NCI-H128 (cell line): ENCODE measurements around the gene BBX.
A peak's percentile ranks its signal among the peaks of the same experiment; 100 is the strongest.

Experiments used
- DNase-seq: peaks from one replicate; lab custom pipeline; 2025; ENCODE audit not compliant: unreplicated experiment; lab: John Stamatoyannopoulos, UW

The BBX gene

DNA sequence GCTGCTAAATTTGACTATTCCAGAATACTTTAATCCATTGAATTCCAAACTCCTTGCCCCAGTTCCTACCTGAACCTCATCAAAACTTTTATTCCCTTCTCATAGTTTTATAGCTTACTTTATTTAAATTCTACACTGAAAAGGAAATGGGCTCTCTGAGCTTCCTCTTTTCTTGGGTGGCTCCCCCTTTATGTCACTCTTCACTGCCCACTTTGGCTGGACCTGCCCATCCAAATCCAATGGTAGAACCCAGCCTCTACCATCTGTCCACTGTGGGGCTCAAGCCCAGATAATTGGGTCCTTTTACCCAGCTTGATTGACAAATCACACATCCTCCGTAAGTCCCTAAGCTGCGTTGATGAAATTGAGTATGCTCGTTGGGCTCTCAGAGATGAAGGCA, 216.5 kb downstream of the BBX start:
- DNase-seq, result no peak

DNA sequence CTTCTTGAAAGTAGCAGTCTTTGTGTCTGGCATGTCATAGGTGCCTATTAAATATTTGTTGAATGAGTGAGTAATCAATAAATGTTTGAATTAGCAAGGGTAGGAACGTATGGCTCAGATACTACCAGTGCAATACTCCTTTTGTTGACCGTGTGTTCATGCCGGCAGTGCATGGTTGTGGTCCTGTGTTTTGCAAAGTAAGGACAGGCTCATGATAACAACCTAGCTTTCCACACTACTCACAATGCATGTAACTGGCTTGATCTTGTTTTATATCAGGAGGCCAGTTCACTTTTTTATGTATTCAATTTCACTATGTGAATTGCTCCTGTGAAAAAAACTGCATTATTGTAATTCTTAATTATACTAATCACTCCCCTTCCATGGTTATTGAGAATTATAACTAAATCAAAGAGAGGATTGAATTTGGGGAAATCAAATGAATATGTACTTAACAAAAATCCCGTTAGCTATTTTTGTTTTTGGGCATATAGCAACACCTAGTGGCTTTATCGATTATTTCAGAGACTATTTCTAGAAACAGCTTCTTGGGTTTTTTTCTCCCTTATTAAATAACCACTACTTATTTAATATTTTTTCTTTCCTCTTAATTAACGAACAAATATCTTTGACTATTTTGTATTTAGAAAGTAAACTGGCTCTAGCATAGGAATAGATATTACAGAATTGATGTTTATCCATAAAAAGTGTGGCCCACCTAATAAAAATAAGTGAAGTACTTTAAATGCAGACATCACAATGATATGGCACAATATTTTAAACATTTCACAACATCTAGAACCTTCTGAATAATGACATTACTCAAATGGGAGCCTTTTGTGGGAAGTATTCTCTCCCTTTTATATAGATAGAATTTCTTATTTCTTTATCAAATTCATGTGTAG, 218.5 kb downstream of the BBX start:
- no peak for DNase-seq

DNA sequence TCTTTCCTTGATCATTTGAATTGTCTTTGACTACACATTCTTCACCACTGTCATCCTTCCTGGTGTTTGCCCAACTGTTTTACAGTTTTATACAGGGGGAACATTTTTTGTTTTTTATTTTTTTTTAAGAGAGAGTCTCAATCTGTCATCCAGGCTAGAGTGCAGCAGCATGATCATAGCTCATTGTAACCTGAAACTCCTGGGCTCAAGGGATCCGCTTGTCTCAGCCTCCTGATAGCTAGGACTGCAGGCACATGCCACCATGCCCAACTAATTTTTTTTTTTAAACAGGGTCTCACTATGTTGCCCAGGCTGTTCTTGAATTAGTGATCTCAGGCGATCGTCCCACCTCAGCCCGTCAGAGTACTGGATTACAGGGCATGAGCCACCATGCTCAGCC, 222.6 kb downstream of the BBX start:
- DNase-seq, result no peak

DNA sequence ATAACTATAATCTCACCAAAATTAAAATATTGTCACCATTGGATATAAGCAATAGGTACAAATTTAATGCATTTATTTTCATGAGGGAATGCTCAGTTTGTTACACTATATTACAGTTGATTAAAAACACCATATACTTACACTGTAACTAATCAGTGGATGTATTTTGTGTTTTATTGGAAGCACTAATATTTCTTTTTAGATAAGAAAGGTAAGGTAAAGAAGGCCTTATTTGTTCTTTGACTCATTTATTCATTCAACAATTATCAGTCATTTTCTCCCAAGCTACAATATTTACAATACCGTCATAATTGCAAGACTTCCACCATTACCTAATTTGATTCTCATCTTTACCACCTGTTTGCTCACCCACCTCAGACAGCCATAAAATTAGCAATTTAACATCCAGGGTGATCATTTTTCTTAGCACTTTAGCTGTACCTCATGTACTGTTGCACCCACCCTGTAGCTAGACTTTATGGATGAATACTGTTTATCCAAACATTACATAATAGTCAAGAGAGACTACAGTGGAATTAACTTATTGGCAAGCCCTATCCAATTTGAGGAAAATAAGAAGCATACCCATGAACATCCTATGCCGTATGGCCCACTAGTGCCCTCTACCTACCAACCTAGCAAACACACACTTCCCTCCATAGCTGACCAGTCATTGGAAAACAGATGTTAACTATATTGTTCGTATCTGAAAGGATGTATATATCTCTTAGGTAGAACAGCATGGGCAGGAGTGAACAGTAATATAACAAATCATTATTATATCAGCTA, 229.6 kb downstream of the BBX start:
- no peak for DNase-seq

DNA sequence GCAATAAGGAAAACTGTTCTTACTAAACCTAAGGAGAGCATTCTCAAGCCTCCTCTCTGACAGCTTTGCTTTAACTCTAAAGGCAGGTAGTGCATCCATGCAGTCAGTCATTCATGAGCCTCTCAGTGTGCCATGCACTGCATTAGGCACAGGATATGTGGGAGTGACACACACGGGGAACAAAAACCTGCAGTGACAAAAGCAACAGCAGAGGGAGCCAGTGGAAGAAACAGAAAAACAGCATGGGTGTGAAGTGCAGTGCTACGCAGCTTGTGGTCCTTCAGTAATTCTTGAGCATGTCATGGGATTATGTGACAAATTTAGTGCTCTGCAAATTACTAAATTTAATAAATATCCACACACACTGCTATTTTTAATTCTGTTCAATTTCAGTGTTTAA, 230.7 kb downstream of the BBX start:
- DNase-seq, result peak; percentile 23

DNA sequence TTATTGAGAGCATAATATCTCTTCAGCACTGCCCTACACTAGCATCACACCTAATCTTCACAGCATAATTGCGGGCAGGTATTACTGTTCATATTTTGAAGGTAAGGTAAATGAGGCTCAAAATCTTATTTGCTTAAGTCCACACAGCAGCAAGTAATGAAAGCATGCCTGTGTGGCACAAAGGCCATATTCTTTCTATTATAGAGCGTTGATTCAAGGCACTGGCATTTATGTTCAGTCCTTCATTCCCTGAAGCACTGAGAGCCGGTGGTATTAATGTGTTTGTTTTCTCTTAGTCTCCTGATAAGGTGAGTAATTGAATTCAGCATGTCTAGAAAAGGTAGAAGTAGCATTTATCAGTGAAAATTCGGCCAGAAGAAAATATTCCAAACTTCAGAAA, 231.2 kb downstream of the BBX start:
- no peak for DNase-seq

DNA sequence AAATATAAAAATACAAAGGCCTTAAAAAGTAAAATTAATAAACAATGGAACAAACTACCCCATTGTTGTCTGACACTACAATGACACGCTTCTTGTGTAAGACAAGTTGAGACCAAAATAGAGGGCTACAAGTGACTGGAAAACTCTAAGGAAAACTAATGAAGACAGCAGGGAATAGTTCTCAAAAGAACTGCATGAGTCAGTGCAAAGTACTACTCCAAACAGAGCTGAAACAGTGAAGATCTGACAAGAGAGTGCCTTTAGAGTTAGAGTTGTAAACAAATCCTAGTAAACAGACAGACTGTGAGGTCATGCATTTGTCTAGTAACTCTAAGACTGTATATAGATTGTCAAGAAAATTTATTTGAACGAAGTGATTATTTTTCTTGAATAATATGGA, 233.9 kb downstream of the BBX start:
- DNase-seq, result no peak

DNA sequence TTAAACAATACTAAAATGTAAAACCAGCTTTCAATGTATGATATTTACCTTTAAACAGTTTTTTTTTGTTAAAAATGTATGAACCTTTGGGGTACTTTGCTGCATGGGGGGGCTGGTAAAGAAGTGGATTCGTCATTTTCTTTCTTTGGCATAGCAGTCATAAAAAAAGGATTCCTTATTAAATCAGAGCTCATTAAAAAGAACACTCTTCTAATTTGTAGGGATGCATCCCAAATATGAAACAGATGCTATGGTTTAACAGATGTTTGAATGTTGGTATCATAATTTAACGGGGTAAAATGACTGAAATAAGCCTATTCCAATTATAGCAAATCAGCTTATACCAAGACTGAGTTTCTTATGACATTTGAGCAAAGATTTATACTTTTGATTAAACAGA, 234.4 kb downstream of the BBX start:
- DNase-seq, result no peak

DNA sequence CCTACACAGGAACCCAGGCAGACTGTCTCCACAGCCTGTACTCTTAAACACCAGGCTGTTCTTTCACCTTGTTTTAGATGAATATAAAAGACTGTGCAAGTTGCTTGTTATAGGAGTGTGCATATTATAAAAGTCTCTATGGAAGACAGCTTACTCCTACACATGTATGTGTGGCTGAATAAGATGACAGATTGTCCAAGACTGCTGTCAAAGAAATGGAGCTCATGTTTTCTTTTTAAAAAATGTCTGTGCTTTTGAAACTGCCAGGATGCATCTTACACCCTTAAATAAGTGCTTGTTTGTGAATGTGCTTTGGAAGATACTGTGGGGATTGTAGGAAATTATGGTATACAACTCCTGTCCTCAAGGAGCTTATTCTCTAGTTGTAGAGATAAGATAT, 237.4 kb downstream of the BBX start:
- DNase-seq, result no peak

DNA sequence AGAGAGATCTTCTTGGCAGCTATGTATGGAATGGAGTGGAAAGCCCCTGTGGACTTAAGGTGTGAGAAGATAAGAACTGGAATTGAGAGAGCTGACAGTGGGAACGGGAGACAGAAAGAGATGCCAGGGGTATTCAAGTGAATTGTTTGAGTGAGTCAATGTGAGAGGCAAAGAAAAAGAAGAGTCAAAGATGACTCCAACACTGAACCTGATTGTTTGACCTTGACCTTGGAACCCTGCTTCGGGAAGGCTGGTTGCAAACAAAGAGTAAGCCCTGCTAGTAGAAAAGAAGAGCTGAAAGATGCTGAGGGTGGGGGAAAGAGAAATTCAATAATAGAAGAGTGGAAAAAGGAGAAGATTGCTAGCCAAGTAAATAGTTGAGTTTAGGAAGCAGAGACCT, 238.6 kb downstream of the BBX start:
- DNase-seq, result no peak

DNA sequence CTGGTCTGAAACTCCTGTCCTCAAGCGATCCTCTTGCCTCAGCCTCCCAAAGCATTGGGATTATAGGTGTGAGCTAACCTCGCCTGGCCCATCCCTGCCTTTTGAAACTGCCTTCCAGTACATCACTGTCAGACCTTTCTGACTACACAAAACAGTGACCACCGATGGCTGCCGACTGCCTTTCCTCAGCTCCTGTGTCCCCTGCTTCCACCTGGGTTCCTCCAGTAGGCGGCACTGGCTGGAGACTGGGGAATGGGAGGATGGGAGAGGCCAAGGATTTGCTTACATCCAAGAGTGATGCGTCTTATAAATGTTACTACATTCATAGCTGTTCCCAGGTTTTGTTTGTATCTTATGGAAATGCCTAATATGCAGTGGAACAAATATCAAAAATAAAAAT, 242.8 kb downstream of the BBX start:
- DNase-seq, result no peak

DNA sequence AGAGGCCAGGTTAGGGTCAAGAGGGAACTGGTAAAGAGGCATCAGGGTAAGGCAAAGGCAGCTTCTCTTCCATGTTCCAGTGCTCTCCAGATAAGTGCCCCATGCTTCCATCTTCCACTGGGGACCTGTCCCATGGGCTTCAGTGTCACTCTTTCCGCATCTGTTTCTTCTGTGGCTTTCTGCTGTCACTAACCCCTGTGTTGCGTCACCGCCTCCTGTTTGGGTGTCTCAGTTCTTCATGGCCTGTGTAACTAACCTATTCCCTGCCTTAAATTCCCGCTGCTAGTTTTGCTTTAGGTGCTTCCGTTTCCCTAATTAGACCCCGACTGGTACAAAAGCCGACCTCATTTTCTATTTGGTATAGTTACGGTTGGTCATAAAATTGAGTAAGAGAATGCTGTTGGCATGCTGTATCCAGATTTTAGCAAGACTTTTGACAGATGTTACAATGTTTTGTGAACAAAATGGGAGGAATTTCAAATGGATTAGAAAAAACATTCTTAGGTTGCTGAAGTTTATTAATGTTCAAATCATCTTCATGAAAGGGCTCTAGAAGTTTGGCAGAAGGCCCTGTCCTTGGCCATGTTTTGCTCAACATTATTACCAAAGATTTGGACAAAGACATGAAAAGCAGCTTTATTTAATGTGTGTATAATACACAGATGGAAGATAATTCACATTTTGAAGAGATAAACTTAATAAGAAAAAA, 245.3 kb downstream of the BBX start:
- DNase-seq, result no peak

DNA sequence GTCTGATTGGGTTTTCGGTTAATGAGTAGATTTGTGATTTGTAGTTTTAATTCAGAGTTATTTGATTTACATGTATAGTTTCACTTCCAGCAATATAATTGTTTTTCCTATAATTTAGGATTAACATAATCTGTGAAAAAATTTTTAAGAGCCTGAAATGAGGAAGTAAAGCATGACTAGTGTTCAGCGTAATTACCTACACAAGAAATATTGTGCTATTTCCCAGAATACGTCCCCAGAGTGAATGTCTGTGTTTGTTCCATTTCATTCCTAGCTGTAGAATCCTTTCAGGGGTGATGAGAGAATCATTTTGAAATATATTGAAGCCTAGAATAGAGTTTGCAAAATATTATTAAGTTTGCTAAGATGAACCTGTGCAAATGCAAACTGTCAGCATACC, 247.1 kb downstream of the BBX start:
- DNase-seq, result no peak

DNA sequence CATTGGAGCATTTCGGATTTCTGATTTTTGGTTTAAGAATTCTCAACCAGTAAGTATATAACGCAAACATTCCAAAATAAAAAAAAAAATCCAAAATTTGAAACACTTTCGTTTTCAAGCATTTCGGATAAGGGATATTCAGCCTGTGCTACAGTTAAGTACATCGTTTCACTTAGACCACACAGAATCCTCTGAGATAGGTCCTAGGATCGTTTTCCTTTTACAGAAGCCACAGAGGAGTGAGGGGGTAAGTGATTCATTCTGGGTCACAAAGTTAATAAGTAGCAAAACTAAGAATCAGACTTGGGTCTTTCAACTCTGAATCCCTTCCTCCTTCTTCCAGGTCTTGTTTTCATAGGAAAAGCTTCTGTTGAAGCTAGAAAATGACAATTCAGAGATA, 249.3 kb downstream of the BBX start:
- DNase-seq, result no peak

DNA sequence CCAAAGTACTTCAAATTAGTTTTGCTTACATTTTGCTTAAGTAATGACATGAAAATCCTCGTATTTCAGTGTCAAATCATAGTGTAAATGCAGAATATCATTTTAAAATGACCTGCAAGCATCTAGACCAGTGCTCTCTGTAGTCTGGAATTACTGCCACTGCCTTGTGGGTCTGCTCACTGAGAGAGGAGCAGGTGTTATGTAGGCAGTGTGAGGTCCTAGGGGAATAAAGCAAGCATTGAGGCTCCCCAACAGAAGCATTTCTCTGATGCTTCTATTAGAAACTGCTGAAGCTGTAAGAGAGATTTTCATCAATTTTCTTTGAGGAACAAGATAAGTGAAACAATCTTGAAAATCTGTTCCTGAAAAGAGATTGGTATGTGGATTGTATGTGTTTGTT, 253.2 kb downstream of the BBX start:
- DNase-seq, result no peak

DNA sequence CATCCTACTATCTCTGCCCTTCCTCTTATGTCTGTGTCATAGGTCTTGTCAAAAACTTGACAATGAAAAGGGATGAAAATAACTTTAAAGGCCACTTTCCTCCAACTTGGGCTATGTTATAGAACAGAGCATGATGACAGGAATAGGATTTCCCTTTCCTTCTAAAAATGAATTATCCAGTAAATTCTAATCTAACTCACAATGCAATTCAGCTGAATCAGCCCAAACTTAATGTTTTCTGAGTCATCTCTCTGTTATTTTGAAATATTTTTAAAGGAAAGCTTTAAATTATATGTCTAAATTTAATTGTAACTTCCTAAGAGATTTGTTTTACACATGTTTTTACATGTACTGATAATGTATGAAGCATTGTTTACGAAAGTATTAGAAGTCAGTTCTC, 258.5 kb downstream of the BBX start:
- no peak for DNase-seq

DNA sequence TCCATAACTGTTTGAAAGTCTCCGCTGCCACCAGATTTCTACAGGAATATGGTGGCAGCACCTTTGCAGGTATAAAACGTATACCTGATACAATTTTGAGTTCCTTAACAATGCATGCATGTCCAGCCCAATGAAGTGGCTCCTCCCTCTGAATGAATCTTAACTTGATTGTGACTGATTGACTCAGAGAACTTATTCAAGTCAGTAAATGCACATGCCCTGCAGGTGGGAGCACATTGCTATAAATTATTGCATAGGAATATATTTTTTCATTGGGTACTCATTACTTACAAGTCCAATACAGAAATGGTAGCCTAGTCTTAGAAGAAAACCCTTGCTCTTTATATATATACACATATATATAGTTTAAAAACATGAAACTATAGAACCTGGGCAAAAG, 259.3 kb downstream of the BBX start:
- DNase-seq, result no peak

DNA sequence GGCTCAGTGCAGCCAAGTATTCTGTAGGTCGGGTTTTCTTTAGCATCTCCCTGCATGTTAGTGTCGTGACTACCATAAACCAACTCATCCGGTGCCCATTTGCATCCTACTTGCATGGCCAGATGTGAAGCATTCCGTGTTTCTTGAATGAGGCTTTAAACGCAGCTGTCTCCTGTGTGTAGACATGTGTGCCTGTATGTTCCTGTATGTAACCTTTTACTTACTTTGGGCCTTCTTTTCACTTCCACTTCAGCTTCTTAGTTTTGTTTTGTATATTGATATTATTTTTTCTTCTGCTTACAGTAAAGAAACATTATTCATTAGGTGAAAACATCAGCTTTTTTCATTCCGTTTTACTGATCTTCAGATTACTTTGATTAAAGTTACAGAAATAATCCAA, 267.9 kb downstream of the BBX start:
- DNase-seq, result no peak

DNA sequence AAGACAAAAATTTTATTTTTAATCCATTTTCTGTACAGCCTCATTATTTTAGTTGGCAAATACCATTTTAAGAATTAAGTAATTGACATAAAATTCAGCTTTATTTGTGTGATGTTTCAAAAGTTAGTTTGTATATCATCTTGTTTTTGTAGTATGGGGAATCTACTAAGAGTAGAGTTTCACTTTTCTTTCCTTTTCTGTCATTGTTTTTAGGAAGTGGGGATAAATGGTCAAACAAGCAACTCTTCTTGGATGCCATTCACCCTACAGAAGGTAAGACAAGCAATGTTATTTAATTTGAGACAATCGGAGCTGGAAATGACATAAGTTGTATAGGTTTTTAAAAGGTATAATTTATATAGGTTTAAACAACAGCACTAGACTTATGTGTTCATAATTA, 268.3 kb downstream of the BBX start:
- DNase-seq, result no peak

DNA sequence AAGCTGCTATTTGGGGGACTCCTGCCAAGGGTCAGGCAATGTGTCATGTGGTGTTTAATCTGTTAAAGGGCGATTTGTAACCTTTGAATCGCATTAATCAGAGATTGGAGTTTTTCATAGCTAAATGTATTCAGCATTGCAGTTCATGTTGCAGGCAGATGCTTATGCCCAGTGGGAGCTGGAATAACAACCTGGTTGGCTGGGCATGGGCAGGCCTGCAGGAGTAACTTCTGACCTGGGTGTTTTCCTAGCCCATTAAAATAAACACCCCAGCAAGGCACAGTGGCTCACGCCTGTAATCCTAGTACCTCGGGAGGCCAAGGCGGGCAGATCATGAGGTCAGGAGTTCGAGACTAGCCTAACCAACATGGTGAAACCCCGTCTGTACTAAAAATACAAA, 268.7 kb downstream of the BBX start:
- no peak for DNase-seq

DNA sequence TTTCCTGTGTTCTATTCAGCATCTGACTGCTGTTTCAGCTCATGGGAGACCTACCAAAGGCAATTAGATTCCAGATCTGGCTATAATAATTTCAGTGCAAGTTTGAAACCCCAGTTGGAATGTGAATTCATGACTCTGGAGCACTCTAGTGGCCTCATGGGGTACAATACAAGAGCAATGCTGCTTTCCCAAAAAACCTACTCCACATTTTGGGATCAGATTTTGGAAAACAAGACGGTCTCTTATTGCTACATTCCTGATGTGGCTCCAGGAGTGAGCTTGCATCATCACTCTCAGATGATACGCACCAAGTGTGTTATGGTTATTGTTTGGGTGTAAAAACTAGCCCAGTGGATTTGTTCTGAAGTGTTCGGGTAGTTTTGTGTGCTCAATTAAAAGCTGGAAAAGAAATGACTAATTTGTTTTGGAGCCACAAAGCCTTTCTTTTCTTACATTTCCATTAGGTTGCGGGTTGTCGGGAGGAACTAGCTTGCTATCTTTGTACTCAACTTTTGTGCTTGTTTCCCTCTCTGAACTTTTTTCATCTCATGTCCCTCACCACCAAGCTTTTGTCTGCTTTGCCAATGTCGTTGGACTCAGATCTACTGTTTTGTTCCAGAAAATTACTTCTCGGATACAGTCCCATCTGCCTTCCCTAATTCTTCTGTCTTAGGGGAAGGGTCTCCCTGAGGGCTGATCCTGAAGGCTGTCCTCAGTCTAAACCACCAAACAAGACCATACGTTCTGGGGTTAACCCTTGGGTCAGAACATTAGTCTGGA, 272.1 kb downstream of the BBX start:
- DNase-seq, result no peak
